Measurements from ENCODE around the gene FUOM.

DNA sequence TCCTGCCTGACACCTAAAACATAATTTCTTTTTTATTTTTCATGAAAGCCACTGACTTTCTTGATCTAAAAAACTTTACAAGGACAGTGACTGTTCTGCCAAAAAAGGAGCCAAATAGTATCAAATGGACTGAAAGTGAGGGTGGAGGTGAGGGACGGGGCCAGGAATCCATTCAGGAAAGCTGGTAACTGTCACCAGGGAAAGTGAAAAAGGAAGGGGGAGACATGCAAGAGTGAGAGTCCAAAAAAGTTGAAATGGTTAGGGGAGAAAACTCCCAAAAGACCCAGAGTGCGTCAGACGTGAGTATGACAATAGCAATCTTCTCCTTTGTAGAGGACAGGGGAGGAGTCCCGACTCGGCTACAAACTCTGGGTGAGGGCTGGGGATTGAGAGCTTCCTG lies 13.6 kb downstream of the FUOM start:
- TF ChIP-seq SUZ12 (IDR thresholded peaks at IDR 0.05; ENCODE audit: extremely low read depth, insufficient read depth, insufficient read length) (no peak), ZNF274 (IDR thresholded peaks at IDR 0.05; ENCODE audit: low read depth, low read length) (no peak)
